Activated T-cell treated with anti-CD3 and anti-CD28 coated beads, Interleukin-2, amount 50 U/mL, for 1 hour (primary cell): ENCODE data around the gene ATG101.

Experiments used
- DNase-seq: peaks from one replicate; pipeline ENCODE4 v3.0.0-alpha.2; 2020

ATG101 gene

DNA sequence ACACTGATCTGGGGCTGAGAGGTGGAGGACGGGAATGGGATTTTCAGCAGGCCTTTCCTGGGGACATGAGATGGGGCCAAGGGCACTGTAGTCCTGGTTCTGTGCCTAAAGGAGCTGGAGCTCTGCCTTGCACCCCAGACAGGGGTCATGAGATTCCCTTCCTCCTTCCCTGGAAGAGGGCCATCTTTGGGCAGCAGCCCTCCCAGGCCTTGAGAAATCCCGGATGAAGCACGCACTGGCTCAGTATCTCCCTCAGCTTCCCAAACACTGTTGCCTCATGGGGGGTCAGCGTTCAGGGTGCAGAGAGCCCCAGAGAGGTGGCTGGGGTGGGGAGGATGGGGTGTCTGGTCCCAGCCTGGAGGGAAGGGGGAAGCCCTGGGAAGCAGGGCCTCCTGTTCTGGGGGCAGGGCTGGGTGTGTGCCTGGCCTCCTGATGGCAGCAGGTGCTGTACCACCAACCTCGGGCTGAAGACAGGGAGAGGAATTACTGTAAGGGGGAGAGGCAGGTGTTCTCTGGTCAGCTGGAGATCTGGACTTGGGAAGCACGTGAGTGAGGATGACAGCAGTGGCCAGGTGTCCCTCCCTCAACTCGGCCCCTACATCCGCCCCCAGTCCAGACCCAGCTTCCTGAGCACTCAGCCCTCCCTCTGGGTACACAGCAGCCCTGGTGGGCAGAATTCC, 26.9 kb upstream of the ATG101 start:
- DNase-seq = peak; percentile 20

GRCh38 chr12:52043386-52044212, 26.2 kb upstream of the ATG101 start:
- no peak for DNase-seq

GRCh38 chr12:52044292-52044983, 25.3 kb upstream of the ATG101 start:
- peak; percentile 21 for DNase-seq

DNA sequence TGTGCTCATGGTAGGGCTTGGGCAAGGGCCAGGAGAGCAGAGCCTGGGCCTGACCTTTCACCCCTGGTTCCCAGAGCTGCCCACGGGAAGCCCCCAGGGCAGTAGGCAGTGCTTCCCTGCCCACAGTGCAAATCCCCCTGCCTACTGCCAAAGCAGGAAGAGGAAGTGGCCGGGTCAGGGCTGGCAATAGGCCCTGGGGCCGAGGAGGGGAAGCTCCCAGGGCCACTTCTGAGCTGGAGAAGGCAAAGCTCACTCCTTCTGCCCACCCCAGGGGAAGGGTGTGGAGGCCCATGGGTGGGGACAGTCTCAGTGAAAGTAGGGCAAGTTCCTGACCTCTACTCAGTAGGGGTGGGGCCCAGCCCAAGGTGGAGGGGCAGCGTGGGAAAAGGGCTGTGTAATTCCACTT, 24.0 kb upstream of the ATG101 start:
- peak; percentile 22 for DNase-seq

GRCh38 chr12:52046859-52047258, 22.9 kb upstream of the ATG101 start:
- no peak for DNase-seq

GRCh38 chr12:52049286-52049685, 20.5 kb upstream of the ATG101 start:
- DNase-seq = peak; percentile 27

DNA sequence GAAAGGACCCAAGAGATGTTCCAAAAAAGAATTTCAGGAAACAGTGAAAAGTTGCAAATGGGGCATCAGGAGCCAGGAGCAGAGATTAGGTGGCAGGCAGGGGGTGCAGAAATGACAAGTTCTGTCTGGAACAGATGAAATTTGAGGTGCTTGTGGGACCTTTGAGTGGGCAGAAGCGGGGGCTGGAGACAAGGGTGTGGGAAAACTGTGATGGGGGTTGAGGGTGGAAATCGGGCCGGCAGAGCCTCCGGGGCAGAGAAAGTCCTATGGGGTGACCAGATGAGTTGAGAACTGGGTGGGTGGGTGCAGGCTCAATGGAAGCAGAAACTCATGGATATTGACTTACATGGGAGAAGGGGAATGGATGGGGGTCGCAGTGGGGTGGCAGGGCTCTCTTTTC, 20.1 kb upstream of the ATG101 start:
- peak; percentile 33 for DNase-seq

- no peak for DNase-seq
Measured at GRCh38 chr12:52050116-52050757, 19.5 kb upstream of the ATG101 start.

GRCh38 chr12:52050758-52051541, 18.8 kb upstream of the ATG101 start, which contains the start of gene NR4A1:
TSS of gene NR4A1 (plus strand) at chr12:52051442. CDS start at chr12:52054329, 2,887 bp downstream.
- DNase-seq = peak; percentile 100

DNA sequence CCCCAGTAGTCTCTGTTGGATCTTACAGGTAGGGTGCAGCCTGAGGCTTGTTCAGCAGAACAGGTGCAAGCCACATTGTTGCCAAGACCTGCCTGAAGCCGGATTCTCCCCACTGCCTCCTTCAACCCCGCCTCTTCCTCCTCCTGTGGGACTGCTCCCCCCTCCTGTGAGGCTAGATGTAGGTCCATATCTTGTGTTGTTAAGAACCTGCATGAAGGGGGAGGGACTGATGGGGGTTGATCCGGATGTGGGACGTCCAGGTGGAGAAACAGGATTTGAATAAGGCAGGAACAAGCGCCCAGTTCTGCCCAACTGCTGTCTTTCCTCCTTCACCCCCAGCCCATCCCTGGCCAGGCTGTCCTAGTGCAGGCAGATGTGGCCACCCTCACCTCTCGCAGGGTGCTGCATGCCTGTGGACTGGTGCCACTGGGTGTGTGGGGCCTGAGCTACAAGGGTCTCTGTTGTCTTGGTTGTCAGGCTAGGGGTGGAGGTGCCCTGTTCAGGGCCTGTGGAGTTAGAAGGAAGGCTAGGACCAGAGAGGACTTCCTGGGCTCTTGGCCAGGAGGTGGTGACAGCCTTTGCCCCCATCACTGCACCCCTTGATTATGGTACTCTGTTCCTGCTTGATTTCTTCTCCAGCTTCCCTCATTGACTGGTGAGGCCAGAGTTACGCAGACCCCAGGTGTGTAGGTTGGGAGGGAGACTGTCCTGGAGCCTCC, 17.2 kb upstream of the ATG101 start:
- DNase-seq = peak; percentile 66

- no peak for DNase-seq
Measured at GRCh38 chr12:52053536-52054209, 16.1 kb upstream of the ATG101 start.

- peak; percentile 68 for DNase-seq
Measured at GRCh38 chr12:52054231-52054832, 15.4 kb upstream of the ATG101 start.

DNA sequence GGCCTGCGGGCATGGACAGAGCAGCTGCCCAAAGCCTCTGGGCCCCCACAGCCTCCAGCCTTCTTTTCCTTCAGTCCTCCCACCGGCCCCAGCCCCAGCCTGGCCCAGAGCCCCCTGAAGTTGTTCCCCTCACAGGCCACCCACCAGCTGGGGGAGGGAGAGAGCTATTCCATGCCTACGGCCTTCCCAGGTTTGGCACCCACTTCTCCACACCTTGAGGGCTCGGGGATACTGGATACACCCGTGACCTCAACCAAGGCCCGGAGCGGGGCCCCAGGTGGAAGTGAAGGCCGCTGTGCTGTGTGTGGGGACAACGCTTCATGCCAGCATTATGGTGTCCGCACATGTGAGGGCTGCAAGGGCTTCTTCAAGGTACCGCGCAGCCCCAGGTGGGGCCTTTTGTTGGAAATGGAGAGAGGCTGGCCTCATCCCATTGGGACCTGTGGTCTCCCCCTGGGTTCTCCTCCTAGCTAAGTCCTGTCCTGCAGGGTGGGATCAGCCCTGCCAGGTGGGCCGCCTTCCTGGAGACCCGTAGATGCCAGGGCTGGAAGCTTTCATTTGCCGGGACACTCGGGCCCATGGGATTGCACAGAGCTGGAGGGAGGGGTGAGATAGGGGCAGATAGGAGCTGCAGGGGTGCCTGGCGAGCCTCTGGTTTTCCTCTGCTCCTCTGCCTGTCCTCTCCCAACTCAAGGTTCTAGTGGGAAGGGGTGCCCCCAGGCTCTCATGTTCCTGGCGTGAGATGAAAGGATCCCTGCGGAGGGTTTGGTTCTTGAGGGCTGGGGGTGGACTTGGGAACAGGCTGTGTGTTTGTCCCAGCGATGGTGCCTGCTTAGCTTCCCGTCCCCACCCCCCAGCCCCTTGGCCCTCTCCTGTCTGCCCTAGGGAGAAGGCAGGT, 14.7 kb upstream of the ATG101 start:
- peak; percentile 62 for DNase-seq

DNA sequence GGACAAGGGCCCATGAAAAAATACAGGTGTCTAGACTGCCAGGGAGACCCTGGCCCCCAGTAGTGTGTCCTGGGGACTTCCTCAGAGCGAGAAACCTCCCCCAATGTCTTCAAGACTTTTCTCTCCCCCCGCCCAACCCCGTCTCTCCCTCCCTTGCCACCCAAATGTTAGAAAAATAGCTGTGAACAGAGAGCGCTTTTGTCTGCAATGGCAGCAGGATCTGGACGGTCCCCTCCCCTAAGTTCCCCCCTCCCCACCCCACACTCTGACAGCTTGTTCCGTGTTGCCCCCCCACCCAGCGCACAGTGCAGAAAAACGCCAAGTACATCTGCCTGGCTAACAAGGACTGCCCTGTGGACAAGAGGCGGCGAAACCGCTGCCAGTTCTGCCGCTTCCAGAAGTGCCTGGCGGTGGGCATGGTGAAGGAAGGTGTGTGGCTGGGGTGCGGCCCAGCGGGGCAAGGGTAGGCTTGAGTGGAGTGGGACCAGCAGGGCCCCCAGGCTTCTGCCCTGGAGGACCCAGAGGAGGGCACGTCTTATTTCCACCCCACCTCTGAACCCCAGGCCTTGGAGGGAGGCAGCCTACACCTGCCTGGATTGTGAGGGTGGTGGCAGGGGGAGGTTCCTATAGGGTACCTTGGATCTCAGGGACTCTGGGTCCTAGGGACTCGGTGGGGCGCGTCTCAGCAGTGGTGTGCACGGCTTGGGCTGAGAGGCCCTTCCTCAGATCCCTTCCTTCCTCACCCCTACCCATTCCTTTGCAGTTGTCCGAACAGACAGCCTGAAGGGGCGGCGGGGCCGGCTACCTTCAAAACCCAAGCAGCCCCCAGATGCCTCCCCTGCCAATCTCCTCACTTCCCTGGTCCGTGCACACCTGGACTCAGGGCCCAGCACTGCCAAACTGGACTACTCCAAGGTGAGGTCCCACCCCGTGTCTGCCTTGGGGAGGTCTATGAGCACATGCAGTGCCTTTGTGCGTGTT, 13.8 kb upstream of the ATG101 start:
- peak; percentile 66 for DNase-seq

DNA sequence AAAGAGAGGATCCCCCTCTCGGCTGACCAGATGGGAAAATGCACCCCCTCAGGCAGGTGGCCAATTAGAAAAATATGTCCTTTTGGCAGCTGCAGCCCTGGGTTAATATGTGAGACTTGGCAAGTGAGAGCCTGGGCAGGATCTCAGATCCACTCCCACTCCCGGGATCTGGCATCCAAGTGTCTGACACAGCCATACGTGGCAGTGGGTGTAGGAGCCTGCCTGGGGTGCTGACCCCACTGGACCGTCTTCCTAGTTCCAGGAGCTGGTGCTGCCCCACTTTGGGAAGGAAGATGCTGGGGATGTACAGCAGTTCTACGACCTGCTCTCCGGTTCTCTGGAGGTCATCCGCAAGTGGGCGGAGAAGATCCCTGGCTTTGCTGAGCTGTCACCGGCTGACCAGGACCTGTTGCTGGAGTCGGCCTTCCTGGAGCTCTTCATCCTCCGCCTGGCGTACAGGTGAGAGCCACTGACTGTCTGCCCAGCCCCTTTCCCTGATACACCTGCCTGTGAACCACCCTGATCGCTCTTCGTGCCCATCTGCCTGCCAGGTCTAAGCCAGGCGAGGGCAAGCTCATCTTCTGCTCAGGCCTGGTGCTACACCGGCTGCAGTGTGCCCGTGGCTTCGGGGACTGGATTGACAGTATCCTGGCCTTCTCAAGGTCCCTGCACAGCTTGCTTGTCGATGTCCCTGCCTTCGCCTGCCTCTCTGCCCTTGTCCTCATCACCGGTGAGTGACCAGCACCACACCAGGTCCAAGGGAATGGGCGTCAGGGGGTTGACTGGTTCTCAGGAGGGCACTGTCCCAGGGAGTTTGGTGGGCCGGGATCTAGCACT, 12.8 kb upstream of the ATG101 start:
- DNase-seq = peak; percentile 65

GRCh38 chr12:52057638-52058576, 11.9 kb upstream of the ATG101 start:
- DNase-seq = peak; percentile 49
